IPS-18c (cell line): ENCODE results near the gene CASKIN2.

Source experiments
- H3K4me3 ChIP-seq: 2 replicates; pipeline ENCODE4 v1.7.0; 2013; ENCODE audit warnings: low read depth, mild to moderate bottlenecking, low read length, moderate library complexity; ENCODE audit not compliant: insufficient read depth
- H3K9me3 ChIP-seq: one replicate; pipeline ENCODE4 v1.6.1; 2013; ENCODE audit warnings: mild to moderate bottlenecking, low read length, moderate library complexity; ENCODE audit not compliant: control insufficient read depth, insufficient read depth

The CASKIN2 gene

GRCh38 chr17:75513641-75514000, 1.7 kb downstream of the CASKIN2 start:
- H3K4me3 ChIP-seq: no peak overlapping the region
- peaks cover 2% of the 10 kb centered on the region for H3K9me3 ChIP-seq

GRCh38 chr17:75512926-75513640, 2.3 kb downstream of the CASKIN2 start:
- H3K4me3 ChIP-seq: no peak overlapping the region
- peaks cover 2% of the 10 kb centered on the region for H3K9me3 ChIP-seq

GRCh38 chr17:75511610-75512575, 3.4 kb downstream of the CASKIN2 start:
- peaks cover 2% of the 10 kb centered on the region for H3K9me3 ChIP-seq
- H3K4me3 ChIP-seq: no peak overlapping the region

- H3K4me3 ChIP-seq: no peak overlapping the region
- peaks cover 2% of the 10 kb centered on the region for H3K9me3 ChIP-seq
Measured at GRCh38 chr17:75511270-75511609, 4.1 kb downstream of the CASKIN2 start.

- H3K9me3 ChIP-seq: peaks cover 2% of the 10 kb centered on the region
- H3K4me3 ChIP-seq: no peak overlapping the region
Measured at GRCh38 chr17:75509528-75510258, 5.6 kb downstream of the CASKIN2 start.

GRCh38 chr17:75508931-75509361, 6.4 kb downstream of the CASKIN2 start:
- no peak overlapping the region for H3K4me3 ChIP-seq
- H3K9me3 ChIP-seq: no peaks in the 10 kb centered on the region

GRCh38 chr17:75507733-75508719, 7.3 kb downstream of the CASKIN2 start:
- no peaks in the 10 kb centered on the region for H3K9me3 ChIP-seq
- H3K4me3 ChIP-seq: no peak overlapping the region

- no peak overlapping the region for H3K4me3 ChIP-seq
- H3K9me3 ChIP-seq: no peaks in the 10 kb centered on the region
Measured at GRCh38 chr17:75506888-75507287, 8.4 kb downstream of the CASKIN2 start.

GRCh38 chr17:75506134-75506533, 9.2 kb downstream of the CASKIN2 start:
- H3K9me3 ChIP-seq: no peaks in the 10 kb centered on the region
- H3K4me3 ChIP-seq: no peak overlapping the region

- Histone ChIP-seq H3K9me3 (no peaks in the 10 kb centered on the region), H3K4me3 (no peak overlapping the region)
Measured at GRCh38 chr17:75505640-75506039, 9.7 kb downstream of the CASKIN2 start.

GRCh38 chr17:75505152-75505409, 10.3 kb downstream of the CASKIN2 start:
- H3K4me3 ChIP-seq: no peak overlapping the region
- H3K9me3 ChIP-seq: no peaks in the 10 kb centered on the region

GRCh38 chr17:75504347-75505151, 10.8 kb downstream of the CASKIN2 start:
- H3K9me3 ChIP-seq: no peaks in the 10 kb centered on the region
- no peak overlapping the region for H3K4me3 ChIP-seq

GRCh38 chr17:75503976-75504346, 11.4 kb downstream of the CASKIN2 start:
- H3K4me3 ChIP-seq: no peak overlapping the region
- H3K9me3 ChIP-seq: no peaks in the 10 kb centered on the region

GRCh38 chr17:75503337-75503950, 11.9 kb downstream of the CASKIN2 start:
- H3K4me3 ChIP-seq: no peak overlapping the region
- H3K9me3 ChIP-seq: no peaks in the 10 kb centered on the region

- Histone ChIP-seq H3K4me3 (no peak overlapping the region), H3K9me3 (no peaks in the 10 kb centered on the region)
Measured at GRCh38 chr17:75502721-75503329, 12.5 kb downstream of the CASKIN2 start.
